NB4 (cell line): Measurements from ENCODE around the gene MAD1L1.

ENCODE experiments used
- DNase-seq: peaks from one replicate; pipeline ENCODE4 v3.0.0; 2010; ENCODE audit warnings: low read depth
- H3K4me3 ChIP-seq: one replicate; pipeline ENCODE4 v1.5.1; 2011; ENCODE audit warnings: mild to moderate bottlenecking, low read depth, low read length, moderate library complexity
- CTCF ChIP-seq: IDR thresholded peaks from one replicate; pipeline ENCODE4 v1.5.1; 2012; ENCODE audit warnings: low read depth, low read length
- MAX ChIP-seq: IDR thresholded peaks from 2 replicates; pipeline ENCODE4 v1.6.1; 2011; ENCODE audit warnings: low read depth, low read length
- MYC ChIP-seq: IDR thresholded peaks from 2 replicates; pipeline ENCODE4 v1.6.1; 2011; ENCODE audit warnings: low read depth, low read length
- POLR2A ChIP-seq: IDR thresholded peaks from 2 replicates; pipeline ENCODE4 v1.6.1; 2011; ENCODE audit warnings: mild to moderate bottlenecking; ENCODE audit not compliant: insufficient read length; ENCODE audit errors: extremely low read depth

Gene MAD1L1

GRCh38 chr7:1994931-1995330 is 237.8 kb downstream of the MAD1L1 start:
- no peak for DNase-seq
- no peak overlapping the region for H3K4me3 ChIP-seq
- TF ChIP-seq MAX: no peak
- no peak for TF ChIP-seq MYC
- TF ChIP-seq CTCF: no peak
- TF ChIP-seq POLR2A: no peak

GRCh38 chr7:1993776-1994740 is 238.7 kb downstream of the MAD1L1 start:
- TF ChIP-seq POLR2A: no peak
- no peak for TF ChIP-seq MYC
- no peak for TF ChIP-seq MAX
- TF ChIP-seq CTCF: no peak
- no peak overlapping the region for H3K4me3 ChIP-seq
- DNase-seq: no peak

GRCh38 chr7:1993031-1993695 is 239.6 kb downstream of the MAD1L1 start:
- H3K4me3 ChIP-seq: no peak overlapping the region
- no peak for DNase-seq
- no peak for TF ChIP-seq MYC
- no peak for TF ChIP-seq CTCF
- no peak for TF ChIP-seq MAX

- TF ChIP-seq CTCF: no peak
- no peak for TF ChIP-seq MYC
- no peak for TF ChIP-seq MAX
- TF ChIP-seq POLR2A: no peak
- no peak overlapping the region for H3K4me3 ChIP-seq
- DNase-seq: no peak
Observed at GRCh38 chr7:1992554-1992953, 240.2 kb downstream of the MAD1L1 start.

GRCh38 chr7:1990001-1990670 is 242.6 kb downstream of the MAD1L1 start:
- TF ChIP-seq MYC (no peak), CTCF (no peak), MAX (no peak), POLR2A (no peak)
- DNase-seq: no peak
- H3K4me3 ChIP-seq: no peak overlapping the region
